Measurements from ENCODE around the gene TACC2.
"Not testable (repeated sequence)": the region's sequence is repeated elsewhere in the genome, so short reads cannot be mapped to it uniquely, and the experiment has no call there.

DNA sequence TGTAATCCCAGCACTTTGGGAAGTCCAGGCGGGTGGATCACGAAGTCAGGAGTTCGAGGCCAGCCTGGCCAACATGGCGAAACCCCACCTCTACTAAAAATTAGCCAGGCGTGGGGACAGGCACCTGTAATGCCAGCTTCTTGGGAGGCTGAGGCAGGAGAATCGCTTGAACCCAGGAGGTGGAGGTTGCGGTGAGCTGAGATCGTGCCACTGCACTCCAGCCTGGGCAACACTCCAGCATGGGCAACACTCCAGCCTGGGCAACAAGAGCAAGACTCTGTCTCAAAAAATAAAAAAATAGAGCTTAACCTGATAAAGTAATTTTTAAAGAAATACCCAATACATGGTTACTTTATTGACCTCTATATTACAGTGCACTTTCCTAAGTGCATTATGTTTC lies 19.9 kb upstream of the TACC2 start:
- TF ChIP-seq, protein P1, sequence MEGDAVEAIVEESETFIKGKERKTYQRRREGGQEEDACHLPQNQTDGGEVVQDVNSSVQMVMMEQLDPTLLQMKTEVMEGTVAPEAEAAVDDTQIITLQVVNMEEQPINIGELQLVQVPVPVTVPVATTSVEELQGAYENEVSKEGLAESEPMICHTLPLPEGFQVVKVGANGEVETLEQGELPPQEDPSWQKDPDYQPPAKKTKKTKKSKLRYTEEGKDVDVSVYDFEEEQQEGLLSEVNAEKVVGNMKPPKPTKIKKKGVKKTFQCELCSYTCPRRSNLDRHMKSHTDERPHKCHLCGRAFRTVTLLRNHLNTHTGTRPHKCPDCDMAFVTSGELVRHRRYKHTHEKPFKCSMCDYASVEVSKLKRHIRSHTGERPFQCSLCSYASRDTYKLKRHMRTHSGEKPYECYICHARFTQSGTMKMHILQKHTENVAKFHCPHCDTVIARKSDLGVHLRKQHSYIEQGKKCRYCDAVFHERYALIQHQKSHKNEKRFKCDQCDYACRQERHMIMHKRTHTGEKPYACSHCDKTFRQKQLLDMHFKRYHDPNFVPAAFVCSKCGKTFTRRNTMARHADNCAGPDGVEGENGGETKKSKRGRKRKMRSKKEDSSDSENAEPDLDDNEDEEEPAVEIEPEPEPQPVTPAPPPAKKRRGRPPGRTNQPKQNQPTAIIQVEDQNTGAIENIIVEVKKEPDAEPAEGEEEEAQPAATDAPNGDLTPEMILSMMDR (conservative IDR thresholded peaks at IDR 0.05): not testable (repeated sequence)
- not testable (repeated sequence) for TF ChIP-seq ZFX (IDR thresholded peaks at IDR 0.05)
